Stomach smooth muscle (tissue), 2 donors: ENCODE measurements around the gene NOTCH4.
"Not testable (repeated sequence)": the region's sequence is repeated elsewhere in the genome, so short reads cannot be mapped to it uniquely, and the experiment has no call there.

Source experiments
- H3K27ac ChIP-seq: one replicate; pipeline ENCODE4 v1.7.0; 2013; ENCODE audit warnings: mild to moderate bottlenecking, low read length, inconsistent platforms
- H3K27me3 ChIP-seq, 2 donors: one replicate each; pipeline ENCODE4 v1.7.0; 2013; ENCODE audit warnings: low read length in 2 of 2; ENCODE audit not compliant: insufficient read depth in 2 of 2, control insufficient read depth in 1 of 2
- H3K36me3 ChIP-seq, 2 donors: one replicate each; pipeline ENCODE4 v1.7.0; 2013; ENCODE audit warnings: low read length in 2 of 2; ENCODE audit not compliant: control insufficient read depth in 2 of 2, insufficient read depth in 2 of 2
- H3K4me1 ChIP-seq: one replicate; pipeline ENCODE4 v1.7.0; 2013; ENCODE audit warnings: low read length; ENCODE audit not compliant: control insufficient read depth, insufficient read depth
- H3K4me3 ChIP-seq, 2 donors: one replicate each; pipeline ENCODE4 v1.7.0; 2013; ENCODE audit warnings: low read length in 2 of 2
- H3K9ac ChIP-seq, 2 donors: one replicate each; pipeline ENCODE4 v1.7.0; 2013; ENCODE audit warnings: low read length in 2 of 2, mild to moderate bottlenecking in 1 of 2
- H3K9me3 ChIP-seq, 2 donors: one replicate each; pipeline ENCODE4 v1.7.0; 2013; ENCODE audit warnings: low read length in 2 of 2; ENCODE audit not compliant: control insufficient read depth in 2 of 2
- donor health status: healthy.
- donor health status: Pancreatic carcinoma.

The NOTCH4 gene

DNA sequence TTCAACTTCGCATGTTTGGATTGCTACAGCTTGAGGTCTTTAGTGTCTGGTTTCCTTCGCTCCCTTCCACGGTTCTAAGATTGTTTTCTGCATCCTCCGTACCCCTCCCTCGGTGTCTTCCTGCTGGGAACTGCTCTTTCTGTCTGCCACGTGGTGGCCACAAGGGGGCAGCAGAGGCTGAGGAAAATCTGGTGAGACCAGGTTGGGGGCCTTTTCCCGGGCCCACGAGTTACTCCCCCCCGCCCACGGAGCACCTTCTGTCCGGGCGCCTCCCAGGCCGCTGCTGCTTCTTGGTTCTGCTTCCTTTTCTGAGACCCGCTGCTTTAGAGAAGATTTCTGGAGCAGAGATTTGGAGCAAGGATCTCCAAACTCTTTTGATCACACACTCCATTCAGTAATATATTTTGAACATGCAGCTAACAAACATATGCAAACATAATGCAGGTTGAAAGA lies 21.1 kb upstream of the NOTCH4 start:
- Histone ChIP-seq H3K27ac (peak overlapping the region; percentile 0), H3K4me3 (peak overlapping the region; percentile 31 to 52)

DNA sequence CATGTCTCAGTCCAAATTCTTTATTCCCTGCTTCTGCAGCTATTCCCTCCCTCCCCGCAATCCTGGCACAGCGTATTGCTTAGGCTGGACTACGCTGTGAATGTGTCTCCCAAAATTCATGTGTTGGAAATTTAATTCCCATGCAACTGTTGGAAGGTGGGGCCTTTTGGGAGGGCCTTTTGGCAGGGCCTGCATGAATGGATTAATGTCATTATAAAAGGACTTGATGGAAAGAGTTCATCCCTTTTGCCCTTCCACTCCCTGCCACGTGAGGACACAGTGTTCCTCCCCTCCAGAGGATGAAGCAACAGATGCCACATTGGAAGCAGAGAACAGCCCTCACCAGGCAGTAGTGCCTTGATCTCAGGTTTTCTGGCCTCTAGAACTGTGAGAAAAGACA lies 20.4 kb upstream of the NOTCH4 start:
- Histone ChIP-seq H3K4me1 (peaks cover 6% of the 10 kb centered on the region), H3K27ac (no peak overlapping the region), H3K36me3 (no peaks in the 10 kb centered on the region), H3K27me3 (peaks cover 0 to 5% of the 10 kb centered on the region in 2 donors), H3K9ac (no peak overlapping the region), H3K9me3 (no peaks in the 10 kb centered on the region), H3K4me3 (peak overlapping the region in 1 of 2 donors; percentile 52)

More for the DNA sequence above, 21.1 kb upstream of the NOTCH4 start:
- H3K9me3 ChIP-seq = no peaks in the 10 kb centered on the region
- H3K4me1 ChIP-seq = peaks cover 6% of the 10 kb centered on the region
- no peaks in the 10 kb centered on the region for H3K36me3 ChIP-seq
- H3K27me3 ChIP-seq = peaks cover 0 to 5% of the 10 kb centered on the region in 2 donors
- peak overlapping the region in 1 of 2 donors; percentile 13 for H3K9ac ChIP-seq

DNA sequence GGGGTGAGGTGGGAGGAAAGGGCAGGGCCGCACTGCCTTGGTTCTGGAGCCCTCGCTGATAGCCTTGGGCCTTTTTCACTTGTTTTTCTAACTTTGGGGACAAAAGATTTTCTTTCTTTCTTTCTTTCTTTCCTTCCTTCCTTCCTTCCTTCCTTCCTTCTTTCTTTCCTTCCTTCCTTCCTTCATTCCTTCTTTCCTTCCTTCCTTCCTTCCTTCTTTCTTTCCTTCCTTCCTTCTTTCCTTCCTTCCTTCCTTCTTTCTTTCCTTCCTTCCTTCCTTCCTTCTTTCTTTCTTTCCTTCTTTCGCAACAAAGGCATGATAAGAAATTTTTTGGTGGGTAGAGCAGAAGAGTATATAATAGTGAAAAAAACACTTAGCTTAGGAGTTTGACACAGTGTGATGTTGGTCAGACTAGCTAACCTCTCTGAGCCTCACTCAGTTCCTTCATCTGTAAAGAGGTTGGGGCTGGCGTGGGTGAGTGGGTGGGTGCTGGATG lies 18.5 kb upstream of the NOTCH4 start:
- not testable (repeated sequence) for H3K4me3 ChIP-seq, H3K9ac ChIP-seq, H3K9me3 ChIP-seq, H3K27me3 ChIP-seq, H3K4me1 ChIP-seq, H3K36me3 ChIP-seq, H3K27ac ChIP-seq

DNA sequence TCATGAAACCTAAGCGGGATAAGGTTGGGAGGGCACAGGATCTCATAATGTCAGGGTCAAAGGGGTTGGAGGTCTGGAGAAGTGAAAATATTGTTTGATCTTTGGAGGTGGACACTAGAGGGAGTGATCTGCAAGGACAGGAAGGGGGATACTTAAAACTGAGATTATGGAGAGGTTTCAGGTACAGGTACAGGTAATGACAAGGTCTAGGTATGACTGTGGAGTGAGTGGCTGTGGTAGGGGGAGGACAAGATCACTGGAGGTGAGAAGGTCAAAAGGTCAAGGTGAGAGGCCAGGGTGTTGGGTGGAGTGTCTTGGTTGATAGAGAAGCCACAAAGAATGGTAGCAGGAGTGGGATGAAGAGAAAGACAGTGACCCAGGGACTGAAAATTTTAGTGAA lies 16.8 kb upstream of the NOTCH4 start:
- no peak overlapping the region for H3K9ac ChIP-seq
- no peak overlapping the region for H3K4me3 ChIP-seq
- H3K27ac ChIP-seq = no peak overlapping the region
- no peaks in the 10 kb centered on the region for H3K36me3 ChIP-seq
- peaks cover 6% of the 10 kb centered on the region for H3K4me1 ChIP-seq
- H3K9me3 ChIP-seq = no peaks in the 10 kb centered on the region
- peaks cover 0 to 2% of the 10 kb centered on the region in 2 donors for H3K27me3 ChIP-seq

DNA sequence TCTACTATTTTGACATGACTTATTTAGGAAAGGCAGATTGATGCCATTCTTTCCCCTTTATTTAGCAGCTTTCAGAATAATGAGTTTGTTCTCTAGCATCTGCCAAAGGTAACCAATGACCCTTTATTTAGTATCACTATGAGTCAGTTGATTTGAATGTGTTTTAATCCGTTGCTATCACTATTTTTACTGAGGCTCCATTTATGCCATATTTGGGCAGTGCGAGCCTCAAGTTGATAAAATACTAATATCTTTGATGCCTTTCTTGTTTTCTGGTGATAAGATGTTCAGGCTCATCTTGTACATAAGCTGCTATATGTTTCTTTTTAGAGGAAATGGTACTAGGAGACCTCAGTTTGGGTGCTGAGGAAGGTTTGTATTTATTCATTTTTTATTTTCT lies 15.6 kb upstream of the NOTCH4 start:
- Histone ChIP-seq H3K9me3 (no peaks in the 10 kb centered on the region), H3K4me3 (no peak overlapping the region), H3K27ac (no peak overlapping the region), H3K4me1 (peaks cover 4% of the 10 kb centered on the region), H3K36me3 (no peaks in the 10 kb centered on the region), H3K27me3 (peaks cover 0 to 2% of the 10 kb centered on the region in 2 donors), H3K9ac (no peak overlapping the region)

DNA sequence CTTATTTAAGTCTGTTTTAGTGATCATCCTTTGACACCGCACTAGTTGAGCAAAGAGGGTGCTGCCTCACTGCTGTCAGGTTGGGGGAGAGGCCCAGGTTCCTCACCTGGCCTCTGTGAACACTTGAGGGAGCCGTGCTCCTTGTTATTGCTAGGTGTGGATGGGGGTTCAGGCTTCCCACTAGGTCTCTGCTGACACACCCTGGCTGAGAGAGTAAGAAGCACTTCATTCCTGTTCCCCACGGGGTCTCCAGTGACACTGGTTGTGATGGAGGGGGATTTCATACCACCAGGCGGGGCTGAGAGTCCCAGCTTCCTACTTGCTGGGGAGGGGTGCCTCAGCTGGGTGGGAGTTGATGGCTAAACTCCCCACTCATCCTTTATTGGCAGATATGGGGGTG lies 11.1 kb upstream of the NOTCH4 start:
- H3K4me3 ChIP-seq = no peak overlapping the region
- H3K27ac ChIP-seq = no peak overlapping the region
- no peaks in the 10 kb centered on the region for H3K27me3 ChIP-seq
- H3K9ac ChIP-seq = no peak overlapping the region
- no peaks in the 10 kb centered on the region for H3K9me3 ChIP-seq
- H3K36me3 ChIP-seq = no peaks in the 10 kb centered on the region
- no peaks in the 10 kb centered on the region for H3K4me1 ChIP-seq

DNA sequence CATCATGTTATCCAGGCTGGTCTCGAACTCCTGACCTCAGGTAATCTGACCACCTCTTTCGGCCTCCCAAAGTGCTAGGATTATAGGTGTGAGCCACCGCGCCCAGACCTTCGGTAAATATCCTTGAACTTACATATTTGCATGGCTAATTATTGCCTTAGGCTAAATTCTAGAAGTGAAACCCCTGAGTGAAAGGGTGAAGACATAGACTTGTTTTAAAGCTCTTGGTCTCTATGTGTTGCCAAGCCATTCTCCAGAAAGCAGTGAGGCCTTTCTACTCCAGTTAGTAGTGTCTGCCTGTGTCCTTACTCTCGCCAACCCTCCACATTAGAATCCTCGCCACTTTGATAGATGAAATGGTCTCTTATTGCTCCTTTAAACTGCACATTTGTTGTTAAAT lies 2.6 kb upstream of the NOTCH4 start:
- no peak overlapping the region for H3K4me3 ChIP-seq
- no peaks in the 10 kb centered on the region for H3K9me3 ChIP-seq
- no peaks in the 10 kb centered on the region for H3K4me1 ChIP-seq
- H3K36me3 ChIP-seq = no peaks in the 10 kb centered on the region
- no peak overlapping the region for H3K9ac ChIP-seq
- H3K27me3 ChIP-seq = peaks cover 0 to 2% of the 10 kb centered on the region in 2 donors
- H3K27ac ChIP-seq = no peak overlapping the region

DNA sequence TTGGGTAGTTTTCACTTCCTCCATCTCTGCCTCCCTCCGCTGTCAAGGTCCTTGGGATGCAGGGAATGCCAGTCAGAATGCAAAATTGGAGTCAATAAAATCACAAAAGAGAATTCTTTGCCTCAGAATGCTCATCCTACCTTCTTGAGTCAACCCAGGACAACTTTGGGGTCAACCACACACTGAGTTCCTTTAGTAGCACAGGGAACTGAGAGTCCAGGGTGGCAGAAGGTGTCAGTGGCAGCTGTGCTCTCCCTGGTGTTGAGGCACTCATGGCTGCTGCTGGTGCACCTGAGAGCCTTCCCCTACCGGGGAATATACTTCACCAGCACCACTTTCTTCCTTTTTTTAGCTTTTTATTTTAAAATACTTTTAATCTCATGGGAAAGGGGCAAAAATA lies 829 bp upstream of the NOTCH4 start:
- Histone ChIP-seq H3K9ac (no peak overlapping the region), H3K27ac (no peak overlapping the region), H3K4me1 (no peaks in the 10 kb centered on the region), H3K36me3 (no peaks in the 10 kb centered on the region), H3K9me3 (no peaks in the 10 kb centered on the region), H3K4me3 (no peak overlapping the region), H3K27me3 (peaks cover 0 to 4% of the 10 kb centered on the region in 2 donors)

DNA sequence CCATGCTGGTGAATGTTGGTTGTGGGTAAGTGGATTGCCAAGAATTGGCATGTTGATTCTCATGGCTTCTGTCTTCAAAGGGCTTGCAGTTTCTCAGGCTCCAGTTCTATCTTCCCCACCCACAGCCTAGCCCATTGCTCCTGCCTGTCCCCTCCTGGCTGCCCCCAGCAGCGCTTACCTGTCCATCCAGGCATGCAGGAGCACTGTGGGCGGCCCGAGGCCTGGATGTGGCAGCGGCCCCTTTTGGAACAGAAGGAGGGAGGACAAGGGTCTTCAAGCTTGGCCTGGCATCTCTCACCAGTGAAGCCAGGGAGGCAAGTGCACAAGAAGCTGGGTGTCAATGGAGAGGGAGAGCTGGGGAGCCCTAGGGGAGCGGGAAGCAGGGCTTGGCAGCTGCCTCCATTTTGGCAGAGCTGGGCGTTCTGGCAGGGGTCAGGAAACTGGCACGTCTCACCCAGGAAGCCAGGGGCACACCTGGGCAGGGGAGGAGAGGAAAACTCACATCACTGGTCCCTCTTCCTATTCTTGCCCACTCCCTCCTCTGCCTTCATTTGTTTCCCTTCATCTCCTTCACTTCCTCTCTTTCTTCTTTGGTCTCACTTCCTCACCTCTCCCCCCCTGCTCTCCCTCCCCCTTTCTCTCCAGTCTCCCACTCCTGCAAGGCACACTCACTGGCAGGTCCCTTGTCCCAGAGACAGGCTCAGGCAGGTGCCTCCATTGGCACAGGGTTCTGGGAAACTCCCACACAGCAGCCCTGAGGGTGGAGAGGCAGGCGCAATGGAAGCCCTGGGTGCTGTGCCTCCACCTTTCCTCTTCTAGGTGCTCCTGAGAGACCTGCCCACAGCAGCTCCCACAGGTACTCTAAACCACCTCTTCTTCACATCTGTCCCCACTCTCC lies 1.3 kb downstream of the NOTCH4 start:
- Histone ChIP-seq H3K9me3 (no peaks in the 10 kb centered on the region), H3K4me3 (no peak overlapping the region), H3K4me1 (no peaks in the 10 kb centered on the region), H3K27me3 (peaks cover 0 to 4% of the 10 kb centered on the region in 2 donors), H3K9ac (no peak overlapping the region), H3K36me3 (no peaks in the 10 kb centered on the region), H3K27ac (no peak overlapping the region)

DNA sequence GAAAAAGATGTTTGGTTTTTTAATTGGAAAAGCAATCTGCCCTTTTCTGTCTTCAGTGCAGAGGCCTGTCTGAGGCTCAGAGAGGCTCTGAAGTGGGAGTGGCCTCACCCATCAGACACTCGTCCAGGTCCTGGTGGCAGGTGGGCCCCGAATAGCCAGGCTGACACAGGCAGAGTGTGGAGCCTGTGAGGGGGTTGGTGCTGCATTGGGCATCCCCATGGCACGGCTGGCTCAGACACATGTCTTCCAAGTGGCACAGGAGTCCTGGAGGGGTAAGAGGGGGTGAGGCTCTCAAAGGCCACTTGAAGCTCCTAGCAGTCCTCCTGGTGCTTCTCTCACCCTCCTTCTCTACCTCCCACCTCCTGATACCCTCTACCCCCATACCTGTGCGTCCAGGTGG lies 3.8 kb downstream of the NOTCH4 start:
- Histone ChIP-seq H3K4me3 (no peak overlapping the region), H3K9me3 (no peaks in the 10 kb centered on the region), H3K9ac (no peak overlapping the region), H3K4me1 (no peaks in the 10 kb centered on the region), H3K27me3 (peaks cover 0 to 4% of the 10 kb centered on the region in 2 donors), H3K27ac (no peak overlapping the region), H3K36me3 (no peaks in the 10 kb centered on the region)

DNA sequence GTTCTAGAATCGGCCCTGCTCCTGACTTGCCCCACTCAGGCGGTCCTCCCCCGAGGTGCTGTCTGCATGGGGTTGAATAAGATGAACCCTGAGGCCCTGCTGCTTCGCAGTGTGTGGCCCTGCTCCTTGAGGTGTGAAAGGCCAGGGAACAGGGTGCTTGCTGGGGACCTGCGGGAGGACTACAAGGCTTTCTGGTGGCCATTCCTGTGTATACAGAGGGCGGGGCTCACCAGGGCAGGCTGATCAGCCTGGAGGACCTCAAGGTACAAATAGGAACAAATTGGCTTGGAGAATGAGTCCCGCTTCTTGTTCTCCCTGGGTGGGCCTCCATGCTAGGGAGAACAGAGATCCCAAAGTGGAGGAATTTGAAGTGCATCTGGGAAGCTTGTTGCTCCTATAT lies 5.7 kb downstream of the NOTCH4 start:
- H3K9me3 ChIP-seq = no peaks in the 10 kb centered on the region
- H3K4me3 ChIP-seq = no peak overlapping the region
- no peaks in the 10 kb centered on the region for H3K36me3 ChIP-seq
- no peaks in the 10 kb centered on the region for H3K4me1 ChIP-seq
- no peak overlapping the region for H3K9ac ChIP-seq
- H3K27ac ChIP-seq = no peak overlapping the region
- H3K27me3 ChIP-seq = peaks cover 0 to 4% of the 10 kb centered on the region in 2 donors
